Effector memory CD4-positive, alpha-beta T cell (primary cell): ENCODE measurements around the gene MBD5.

Experiments used
- DNase-seq, 3 donors: peaks; one replicate each; pipeline ENCODE4 v3.0.0-alpha.2; 2020
- H3K27ac ChIP-seq: 2 replicates; pipeline ENCODE4 v1.7.0; 2013; ENCODE audit warnings: mild to moderate bottlenecking, low read length, moderate library complexity; ENCODE audit not compliant: insufficient read depth, poor library complexity, severe bottlenecking
- H3K27me3 ChIP-seq: replicated peaks from 2 replicates; pipeline ENCODE4 v1.7.0; 2013; ENCODE audit warnings: mild to moderate bottlenecking, low read length; ENCODE audit not compliant: insufficient read depth, control insufficient read depth, poor library complexity, severe bottlenecking
- H3K36me3 ChIP-seq: 2 replicates; pipeline ENCODE4 v1.7.0; 2013; ENCODE audit warnings: mild to moderate bottlenecking, low read length, moderate library complexity; ENCODE audit not compliant: control insufficient read depth, insufficient read depth
- H3K4me1 ChIP-seq: 2 replicates; pipeline ENCODE4 v1.7.0; 2013; ENCODE audit warnings: low read length, mild to moderate bottlenecking; ENCODE audit not compliant: control insufficient read depth, insufficient read depth, poor library complexity, severe bottlenecking
- H3K4me3 ChIP-seq: 2 replicates; pipeline ENCODE4 v1.7.0; 2013; ENCODE audit warnings: low read length, low read depth, mild to moderate bottlenecking; ENCODE audit not compliant: insufficient read depth, poor library complexity, severe bottlenecking
- H3K9me3 ChIP-seq: 2 replicates; pipeline ENCODE4 v1.7.0; 2013; ENCODE audit warnings: mild to moderate bottlenecking, low read length, moderate library complexity; ENCODE audit not compliant: control insufficient read depth

The MBD5 gene

DNA sequence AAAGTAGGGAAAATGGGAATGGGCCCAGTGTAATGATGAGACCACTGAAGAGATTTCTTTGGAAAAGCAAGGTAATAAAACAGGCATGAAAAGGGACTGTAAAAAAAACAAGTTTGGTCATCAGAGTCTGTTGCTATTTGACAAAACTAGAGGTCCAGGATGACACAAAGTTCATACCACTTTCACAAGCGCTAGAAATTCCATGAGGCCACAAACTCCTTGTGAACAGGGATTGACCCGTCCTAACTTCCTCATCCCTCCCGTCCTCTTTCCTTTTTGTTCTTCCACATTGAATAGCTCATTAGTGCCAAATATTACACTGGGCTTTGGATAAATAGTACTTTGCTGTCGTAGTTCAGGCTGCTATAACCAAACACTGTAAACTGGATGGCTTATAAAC lies 434.9 kb downstream of the MBD5 start:
- H3K4me1 ChIP-seq: no peaks in the 10 kb centered on the region
- no peak for DNase-seq
- no peaks in the 10 kb centered on the region for H3K36me3 ChIP-seq
- no peaks in the 10 kb centered on the region for H3K9me3 ChIP-seq
- no peaks in the 10 kb centered on the region for H3K27me3 ChIP-seq
- H3K27ac ChIP-seq: no peak overlapping the region
- H3K4me3 ChIP-seq: no peak overlapping the region

DNA sequence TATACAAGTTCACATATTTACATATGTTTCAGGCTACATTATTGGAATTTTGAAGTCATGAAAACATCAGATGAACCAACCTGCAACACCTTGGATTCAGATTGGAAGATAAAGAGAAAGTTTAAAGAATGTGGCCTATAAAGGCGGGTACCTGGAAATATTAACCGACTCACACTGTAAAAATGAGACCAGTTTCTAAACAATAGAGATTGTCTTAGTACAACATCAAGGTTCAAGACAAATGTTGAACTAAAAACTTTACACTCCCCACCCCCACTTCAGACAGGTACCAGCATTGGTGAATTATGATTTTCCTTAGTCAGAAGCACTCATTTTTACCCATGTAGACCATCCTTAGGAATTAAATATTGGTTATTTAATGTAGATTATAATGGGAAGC lies 437.3 kb downstream of the MBD5 start:
- H3K27me3 ChIP-seq: no peaks in the 10 kb centered on the region

DNA sequence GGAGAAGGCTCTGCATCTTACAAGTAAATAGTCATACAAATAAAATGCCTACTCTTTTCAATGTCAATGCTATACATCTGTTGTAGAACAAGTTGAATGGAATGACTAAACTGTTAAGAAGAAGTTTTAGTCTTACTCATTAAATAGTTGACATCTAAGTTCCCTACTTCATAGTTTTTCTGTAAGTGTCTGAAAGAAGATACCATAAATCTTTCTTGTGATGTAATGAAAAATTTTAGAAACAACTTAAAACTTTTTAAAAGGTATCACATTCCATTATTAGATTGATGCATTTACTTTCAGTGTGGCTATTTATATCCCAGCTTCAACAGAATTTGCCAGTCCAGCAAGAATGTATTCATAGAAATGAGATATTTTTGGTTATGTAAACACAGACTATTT lies 438.5 kb downstream of the MBD5 start:
- Histone ChIP-seq H3K9me3 (no peaks in the 10 kb centered on the region), H3K36me3 (peaks cover 4% of the 10 kb centered on the region), H3K27ac (no peak overlapping the region), H3K4me3 (no peak overlapping the region), H3K27me3 (no peaks in the 10 kb centered on the region), H3K4me1 (no peaks in the 10 kb centered on the region)
- DNase-seq: no peak

More for the DNA sequence above, 437.3 kb downstream of the MBD5 start:
- DNase-seq: no peak
- Histone ChIP-seq H3K27ac (no peak overlapping the region), H3K4me1 (no peaks in the 10 kb centered on the region), H3K36me3 (no peaks in the 10 kb centered on the region), H3K9me3 (no peaks in the 10 kb centered on the region), H3K4me3 (no peak overlapping the region)

DNA sequence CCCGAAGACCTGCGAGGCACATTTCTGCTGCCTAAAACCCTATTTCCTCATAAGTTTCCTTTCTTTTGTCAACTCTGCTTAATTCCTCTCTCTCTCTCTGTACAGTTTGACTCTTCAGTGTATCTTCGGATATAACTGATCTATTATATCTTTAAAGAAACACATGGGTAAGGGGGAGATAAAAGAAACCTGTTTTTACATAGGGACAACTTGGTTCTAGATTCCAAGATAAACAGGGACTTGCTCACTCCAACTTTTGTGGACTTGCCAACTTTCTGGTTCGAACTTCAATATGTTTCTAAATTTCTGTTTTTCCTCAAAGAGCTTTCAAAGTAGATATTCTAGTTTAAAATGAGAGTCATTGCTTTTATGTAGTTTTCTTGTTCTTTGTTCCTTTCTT lies 441.0 kb downstream of the MBD5 start:
- DNase-seq: no peak
- Histone ChIP-seq H3K9me3 (no peaks in the 10 kb centered on the region), H3K36me3 (peaks cover 4% of the 10 kb centered on the region), H3K27ac (no peak overlapping the region), H3K27me3 (no peaks in the 10 kb centered on the region), H3K4me3 (no peak overlapping the region), H3K4me1 (no peaks in the 10 kb centered on the region)

DNA sequence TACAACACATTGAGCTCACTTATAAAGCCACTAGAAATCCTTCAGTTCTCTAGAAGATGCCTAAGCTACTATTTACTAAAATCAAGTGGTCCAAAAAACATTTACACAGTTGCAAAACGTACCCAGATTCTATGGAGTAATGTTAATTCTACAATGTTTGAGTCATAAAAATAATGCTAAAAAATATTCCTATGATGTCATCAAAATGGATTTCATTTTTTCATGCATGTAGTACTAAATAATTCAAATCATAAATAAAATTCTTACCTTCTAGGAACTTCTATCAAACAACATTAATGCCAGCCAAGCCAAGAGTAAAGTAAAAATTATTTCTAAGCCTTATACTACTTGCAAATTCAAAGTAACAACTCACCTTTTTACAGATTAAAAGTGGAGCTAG lies 454.7 kb downstream of the MBD5 start:
- Histone ChIP-seq H3K27ac (no peak overlapping the region), H3K9me3 (no peaks in the 10 kb centered on the region), H3K4me3 (no peak overlapping the region), H3K27me3 (no peaks in the 10 kb centered on the region), H3K4me1 (no peaks in the 10 kb centered on the region), H3K36me3 (no peaks in the 10 kb centered on the region)
- DNase-seq: no peak

DNA sequence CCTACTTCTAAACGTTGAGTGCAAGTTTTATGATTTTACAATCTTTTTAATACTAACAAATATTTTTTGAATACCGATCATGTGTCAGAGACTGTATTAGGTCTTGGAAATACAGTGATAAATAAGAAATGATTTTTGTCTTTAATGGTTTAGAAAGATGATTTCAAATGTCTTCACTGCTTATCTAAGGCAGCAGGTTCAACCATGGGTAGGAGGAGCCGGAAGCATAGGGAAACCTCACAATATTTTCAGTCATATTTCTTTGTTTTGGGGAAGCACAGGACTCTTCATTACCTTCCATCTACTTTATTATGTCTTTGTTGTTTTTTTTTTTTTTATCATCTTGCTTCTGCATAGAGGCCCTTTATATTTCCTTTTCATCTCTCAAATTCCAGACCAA lies 458.5 kb downstream of the MBD5 start:
- H3K4me3 ChIP-seq: no peak overlapping the region
- no peaks in the 10 kb centered on the region for H3K36me3 ChIP-seq
- no peak for DNase-seq
- H3K9me3 ChIP-seq: no peaks in the 10 kb centered on the region
- no peaks in the 10 kb centered on the region for H3K27me3 ChIP-seq
- no peak overlapping the region for H3K27ac ChIP-seq
- H3K4me1 ChIP-seq: no peaks in the 10 kb centered on the region

DNA sequence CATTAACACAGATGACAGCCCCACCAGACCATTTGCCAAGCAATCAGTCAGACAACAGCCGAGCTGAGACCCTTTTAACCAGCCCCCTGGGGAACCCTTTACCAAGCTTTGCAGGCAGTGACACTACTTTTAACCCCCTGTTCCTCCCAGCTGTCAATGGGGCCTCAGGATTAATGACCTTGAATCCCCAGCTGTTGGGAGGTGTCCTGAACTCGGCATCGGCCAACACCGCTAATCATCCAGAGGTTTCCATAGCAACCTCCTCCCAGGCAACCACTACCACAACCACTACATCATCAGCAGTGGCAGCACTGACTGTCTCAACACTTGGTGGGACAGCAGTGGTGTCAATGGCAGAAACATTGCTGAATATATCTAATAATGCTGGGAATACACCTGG lies 462.8 kb downstream of the MBD5 start:
- no peak for DNase-seq
- no peaks in the 10 kb centered on the region for H3K4me1 ChIP-seq
- no peak overlapping the region for H3K4me3 ChIP-seq
- H3K36me3 ChIP-seq: no peaks in the 10 kb centered on the region
- no peaks in the 10 kb centered on the region for H3K27me3 ChIP-seq
- H3K27ac ChIP-seq: no peak overlapping the region
- no peaks in the 10 kb centered on the region for H3K9me3 ChIP-seq

DNA sequence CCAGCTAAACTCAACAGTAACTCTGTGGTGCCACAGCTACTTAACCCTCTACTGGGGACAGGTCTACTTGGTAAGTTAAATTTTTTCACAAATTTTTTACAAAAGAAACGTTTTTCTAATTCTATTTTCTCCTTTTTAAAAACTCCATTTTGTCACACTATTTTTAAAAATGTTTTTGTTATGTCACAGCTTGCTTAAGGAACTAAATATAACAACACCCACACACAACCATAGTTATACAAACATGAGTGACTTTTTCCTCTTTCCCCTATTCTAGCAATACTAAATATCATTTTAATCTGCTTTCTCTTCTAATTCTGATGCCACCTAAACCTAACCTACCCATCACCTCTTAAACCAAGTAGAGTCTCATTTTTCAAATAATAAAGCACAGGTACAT lies 463.2 kb downstream of the MBD5 start:
- H3K27ac ChIP-seq: no peak overlapping the region

DNA sequence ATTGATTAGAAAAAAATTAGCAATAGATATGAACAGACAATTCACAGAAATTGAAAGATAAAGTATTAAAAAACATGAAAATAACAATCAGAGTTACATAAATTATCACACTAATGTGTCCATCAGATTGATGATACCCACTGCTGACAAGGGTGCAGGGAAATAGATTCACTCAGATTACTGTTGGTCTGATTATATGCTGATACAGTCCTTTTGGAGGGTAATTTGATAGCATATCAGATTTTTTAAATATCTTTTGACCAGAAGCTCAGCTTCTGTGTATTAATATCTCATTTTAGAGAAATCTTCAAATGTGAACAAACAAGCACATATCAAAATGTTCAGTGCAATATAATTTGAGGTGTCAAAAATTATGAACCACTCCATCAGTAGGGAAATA lies 465.8 kb downstream of the MBD5 start:
- Histone ChIP-seq H3K4me3 (no peak overlapping the region), H3K27me3 (no peaks in the 10 kb centered on the region), H3K4me1 (no peaks in the 10 kb centered on the region), H3K27ac (no peak overlapping the region), H3K9me3 (no peaks in the 10 kb centered on the region), H3K36me3 (no peaks in the 10 kb centered on the region)
- DNase-seq: no peak

More for the DNA sequence above, 463.2 kb downstream of the MBD5 start:
- Histone ChIP-seq H3K4me1 (no peaks in the 10 kb centered on the region), H3K27me3 (no peaks in the 10 kb centered on the region), H3K36me3 (no peaks in the 10 kb centered on the region), H3K9me3 (no peaks in the 10 kb centered on the region), H3K4me3 (no peak overlapping the region)
- DNase-seq: no peak

DNA sequence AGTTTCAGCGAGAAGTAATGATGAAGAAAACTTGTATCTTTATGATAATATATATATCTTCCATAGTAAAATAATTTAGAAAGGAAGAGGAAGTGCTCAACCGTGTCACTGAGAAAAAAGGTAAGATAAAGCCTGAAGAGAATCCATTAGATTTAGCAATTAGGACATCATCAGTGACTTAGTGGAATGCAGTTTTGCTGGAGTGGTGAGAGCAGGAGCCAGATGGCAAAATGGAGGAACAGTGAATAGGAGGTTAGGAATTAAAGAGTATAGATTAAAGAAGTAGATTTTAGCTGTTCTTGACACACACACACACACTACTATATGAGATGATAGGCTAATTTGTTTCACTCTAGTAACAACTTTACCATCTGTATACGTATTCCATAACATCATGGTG lies 466.5 kb downstream of the MBD5 start:
- Histone ChIP-seq H3K4me3 (no peak overlapping the region), H3K9me3 (no peaks in the 10 kb centered on the region), H3K4me1 (no peaks in the 10 kb centered on the region), H3K27ac (no peak overlapping the region), H3K27me3 (no peaks in the 10 kb centered on the region), H3K36me3 (no peaks in the 10 kb centered on the region)
- DNase-seq: no peak
